GM23248 (cell line): ENCODE data around the gene ATN1. TPM values are rescaled to one million over a fixed set of nuclear protein-coding genes. Genes with fewer than 3 reads are reported as not detected.
"Not testable (repeated sequence)": the region's sequence is repeated elsewhere in the genome, so short reads cannot be mapped to it uniquely, and the experiment has no call there.

Experiments
- DNase-seq: peaks from one replicate; pipeline ENCODE4 v3.0.0-alpha.2; 2015
- H2AFZ ChIP-seq: fragments of 200-600 bp; sonication (generic); 2 replicates; pipeline ENCODE4 v1.6.1; 2016; ENCODE audit warnings: antibody characterized with exemption
- H3F3A ChIP-seq: fragments of 200-600 bp; sonication (generic); 2 replicates; pipeline ENCODE4 v1.6.1; 2016; ENCODE audit warnings: mild to moderate bottlenecking, antibody characterized with exemption, mixed run types; ENCODE audit not compliant: insufficient read depth
- H3K27ac ChIP-seq: fragments of 200-600 bp; sonication (generic); 2 replicates; pipeline ENCODE4 v1.5.1; 2016; ENCODE audit warnings: mild to moderate bottlenecking
- H3K27me3 ChIP-seq: fragments of 200-600 bp; sonication (generic); replicated peaks from 2 replicates; pipeline ENCODE4 v1.6.1; 2016; ENCODE audit warnings: mild to moderate bottlenecking; ENCODE audit not compliant: insufficient read depth
- H3K36me3 ChIP-seq: fragments of 200-600 bp; sonication (generic); 2 replicates; pipeline ENCODE4 v1.6.1; 2016; ENCODE audit warnings: low read depth, mild to moderate bottlenecking
- H3K4me1 ChIP-seq: fragments of 200-600 bp; sonication (generic); 2 replicates; pipeline ENCODE4 v1.6.1; 2016; ENCODE audit warnings: mild to moderate bottlenecking; ENCODE audit not compliant: insufficient read depth
- H3K4me2 ChIP-seq: fragments of 200-600 bp; sonication (generic); one replicate; pipeline ENCODE4 v1.6.1; 2016; ENCODE audit warnings: mild to moderate bottlenecking; ENCODE audit not compliant: unreplicated experiment
- H3K4me3 ChIP-seq: fragments of 200-600 bp; sonication (generic); 2 replicates; pipeline ENCODE4 v1.5.1; 2016; ENCODE audit warnings: mild to moderate bottlenecking
- H3K79me2 ChIP-seq: fragments of 200-600 bp; sonication (generic); 2 replicates; pipeline ENCODE4 v1.6.1; 2016; ENCODE audit warnings: mild to moderate bottlenecking; ENCODE audit not compliant: insufficient read depth
- H3K9ac ChIP-seq: fragments of 200-600 bp; sonication (generic); 2 replicates; pipeline ENCODE4 v1.6.1; 2016; ENCODE audit warnings: mild to moderate bottlenecking
- H3K9me2 ChIP-seq: fragments of 200-600 bp; sonication (generic); 2 replicates; pipeline ENCODE4 v1.6.1; 2016; ENCODE audit warnings: mixed run types, mild to moderate bottlenecking, moderate library complexity; ENCODE audit not compliant: insufficient read depth
- H3K9me3 ChIP-seq: fragments of 200-600 bp; sonication (generic); one replicate; pipeline ENCODE4 v1.6.1; 2017; ENCODE audit warnings: low read depth
- H4K20me1 ChIP-seq: fragments of 200-600 bp; sonication (generic); 2 replicates; pipeline ENCODE4 v1.6.0; 2016; ENCODE audit not compliant: insufficient read depth
- EZH2 ChIP-seq: fragments of 200-600 bp; sonication (generic); IDR thresholded peaks from 2 replicates; pipeline ENCODE4 v1.6.1; 2018; ENCODE audit warnings: antibody characterized with exemption, mild to moderate bottlenecking; ENCODE audit not compliant: insufficient read depth, poor library complexity, severe bottlenecking
- EZH2phosphoT487 ChIP-seq: fragments of 200-600 bp; sonication (generic); IDR thresholded peaks from 2 replicates; pipeline ENCODE4 v1.6.1; 2018; ENCODE audit warnings: antibody characterized with exemption, moderate library complexity, mild to moderate bottlenecking, low read depth; ENCODE audit not compliant: insufficient read depth
- WGBS, 2 experiments: methylation state at CpG; one replicate each; pipeline ENCODE4 v1.1.6; 2015 to 2017; ENCODE audit warnings: low lambda C conversion rate in 2 of 2, low coverage in 1 of 2; ENCODE audit errors: missing lambda C conversion rate in 2 of 2; 5-methylcytosine and 5-hydroxymethylcytosine counted together
- in situ Hi-C: fragments of 300-500 bp; cut with MboI; formaldehyde crosslinking; loops from 2 replicates; pipeline ENCODE4 v1.15.0; 2020
- polyA plus RNA-seq: library from polyadenylated mRNA; unstranded; fragments of >200 nt; fragmentation: Nextera tagmentation; extraction: Ambion mirVana; gene quantifications from 2 replicates; pipeline ENCODE4 v1.2.1, GENCODE V29; 2016
- total RNA-seq: library from RNA; depleted of rRNA; stranded (reverse); fragments of >200 nt; shearing (Covaris generic); gene quantifications from 2 replicates; pipeline ENCODE4 v1.2.3, GENCODE V29; 2014

ATN1 gene
- total and polyA plus RNA-seq, 2 experiments from 2014 or later, result 6.5 to 14.7 TPM

- Histone ChIP-seq H3K27me3 (no peaks in the 10 kb centered on the region), H3K36me3 (no peaks in the 10 kb centered on the region), H3K4me3 (no peak overlapping the region), H4K20me1 (no peaks in the 10 kb centered on the region), H3K9me3 (no peaks in the 10 kb centered on the region), H3K9ac (no peak overlapping the region), H3K4me2 (no peak overlapping the region), H3K79me2 (no peaks in the 10 kb centered on the region), H3F3A (no peaks in the 10 kb centered on the region), H3K27ac (no peak overlapping the region), H2AFZ (peak overlapping the region; percentile 97), H3K4me1 (peaks cover 8% of the 10 kb centered on the region; the same call in 1 of the 2 replicates), H3K9me2 (no peaks in the 10 kb centered on the region)
- no peak for TF ChIP-seq EZH2phosphoT487
- TF ChIP-seq EZH2, result no peak
- no peak for DNase-seq
- in situ Hi-C loops, result no loop called here
- 83 to 91% methylated on average over 1 of the region's 1 CpG for WGBS, 2 experiments
Measured at GRCh38 chr12:6903722-6904121, 24.0 kb upstream of the ATN1 start.

GRCh38 chr12:6904280-6905276 lies 23.2 kb upstream of the ATN1 start, which contains the start of gene LRRC23:
Gene LRRC23, plus strand, starts transcription at chr12:6904822. Its CDS starts 812 bp downstream, at chr12:6905634.
- peaks cover 8% of the 10 kb centered on the region; the same call in 1 of the 2 replicates for H3K4me1 ChIP-seq
- peak; percentile 98 for DNase-seq
- H3F3A ChIP-seq, result no peaks in the 10 kb centered on the region
- H2AFZ ChIP-seq, result peak within 1 kb of the TSS; percentile 97
- no peaks in the 10 kb centered on the region for H4K20me1 ChIP-seq
- H3K4me2 ChIP-seq, result peak within 1 kb of the TSS; percentile 100
- no peaks in the 10 kb centered on the region for H3K36me3 ChIP-seq
- no peaks in the 10 kb centered on the region for H3K9me2 ChIP-seq
- TF ChIP-seq EZH2 (no peak), EZH2phosphoT487 (no peak)
- H3K79me2 ChIP-seq, result no peaks in the 10 kb centered on the region
- in situ Hi-C loops, result no loop called here
- no peaks in the 10 kb centered on the region for H3K27me3 ChIP-seq
- WGBS, 2 experiments, result 4 to 5% methylated on average over 34 of the region's 34 CpGs
- H3K27ac ChIP-seq, result peak within 1 kb of the TSS; percentile 75
- peak within 1 kb of the TSS; percentile 96 for H3K9ac ChIP-seq
- H3K9me3 ChIP-seq, result no peaks in the 10 kb centered on the region
- peak within 1 kb of the TSS; percentile 97 for H3K4me3 ChIP-seq

- DNase-seq, result no peak
- Histone ChIP-seq H3K4me3 (peak overlapping the region; percentile 97), H3F3A (no peaks in the 10 kb centered on the region), H3K27ac (peak overlapping the region; percentile 75), H2AFZ (peak overlapping the region; percentile 97), H3K9me3 (no peaks in the 10 kb centered on the region), H4K20me1 (no peaks in the 10 kb centered on the region), H3K4me2 (peak overlapping the region; percentile 100), H3K4me1 (peaks cover 8% of the 10 kb centered on the region; the same call in 1 of the 2 replicates), H3K9ac (peak overlapping the region; percentile 96), H3K36me3 (no peaks in the 10 kb centered on the region), H3K27me3 (no peaks in the 10 kb centered on the region), H3K9me2 (no peaks in the 10 kb centered on the region), H3K79me2 (no peaks in the 10 kb centered on the region)
- in situ Hi-C loops, result no loop called here
- no peak for TF ChIP-seq EZH2
- no peak for TF ChIP-seq EZH2phosphoT487
- WGBS, 2 experiments, result 33 to 39% methylated on average over 4 to 5 of the region's 5 CpGs
Measured at GRCh38 chr12:6905414-6906040, 22.2 kb upstream of the ATN1 start.

GRCh38 chr12:6908141-6908540 lies 19.6 kb upstream of the ATN1 start:
- H3K27me3 ChIP-seq, DNase-seq, H3K9me3 ChIP-seq, H3K27ac ChIP-seq, H3K4me3 ChIP-seq, H4K20me1 ChIP-seq, H3K4me2 ChIP-seq, H3K79me2 ChIP-seq, H3K9ac ChIP-seq, H2AFZ ChIP-seq, in situ Hi-C loops, H3K36me3 ChIP-seq, H3K4me1 ChIP-seq, H3K9me2 ChIP-seq, H3F3A ChIP-seq: not testable (repeated sequence)
- 88 to 94% methylated on average over 11 of the region's 11 CpGs for WGBS, 2 experiments
